Spleen (tissue), 11 donors: Measurements from ENCODE around the gene COL28A1. TPM values are rescaled to one million over a fixed set of nuclear protein-coding genes. Genes with fewer than 3 reads are reported as not detected.

Source experiments
- DNase-seq: peaks from one replicate; pipeline ENCODE4 v3.0.0-alpha.2; 2020
- H3K27ac ChIP-seq, 8 donors: fragments of 200-600 bp; sonication (generic) in 7 of 8; 1 replicate in 4 of 8; 2 replicates in 4 of 8; pipeline versions ENCODE4 v1.5.0 to v1.8.0; 2016 to 2021; ENCODE audit warnings: inconsistent platforms in 4 of 8, mild to moderate bottlenecking in 4 of 8, moderate library complexity in 1 of 8
- H3K27me3 ChIP-seq, 7 donors: fragments of 200-600 bp; sonication (generic) in 6 of 7; replicated peaks in 1 of 7; 1 replicate in 4 of 7; 2 replicates in 3 of 7; pipeline versions ENCODE4 v1.5.0 to v1.8.0; 2016 to 2021; ENCODE audit warnings: inconsistent platforms in 3 of 7, mild to moderate bottlenecking in 1 of 7
- H3K36me3 ChIP-seq, 6 donors: fragments of 200-600 bp; sonication (generic) in 5 of 6; 1 replicate in 4 of 6; 2 replicates in 2 of 6; pipeline versions ENCODE4 v1.5.0 to v1.8.0; 2016 to 2021; ENCODE audit warnings: inconsistent platforms in 2 of 6
- H3K4me1 ChIP-seq, 6 donors: fragments of 200-600 bp; sonication (generic) in 5 of 6; 1 replicate in 3 of 6; 2 replicates in 3 of 6; pipeline versions ENCODE4 v1.5.0 to v1.8.0; 2016 to 2021; ENCODE audit warnings: inconsistent platforms in 3 of 6
- H3K4me3 ChIP-seq, 8 donors: fragments of 200-600 bp; sonication (generic) in 7 of 8; 1 replicate in 4 of 8; 2 replicates in 4 of 8; pipeline versions ENCODE4 v1.5.0 to v1.8.0; 2016 to 2021; ENCODE audit warnings: inconsistent platforms in 4 of 8, mild to moderate bottlenecking in 4 of 8, moderate library complexity in 2 of 8
- H3K9me3 ChIP-seq, 8 donors: fragments of 200-600 bp; sonication (generic) in 7 of 8; 1 replicate in 4 of 8; 2 replicates in 4 of 8; pipeline versions ENCODE4 v1.5.0 to v1.8.0; 2016 to 2021; ENCODE audit warnings: inconsistent platforms in 4 of 8
- CTCF ChIP-seq, 11 experiments: fragments of 200-600 bp in 7 of 11; fragments of 450-650 bp in 4 of 11; sonication (generic) in 4 of 11; IDR thresholded peaks in 8 of 11; conservative IDR thresholded peaks in 3 of 11; 1 replicate in 7 of 11; 2 replicates in 4 of 11; pipeline versions ENCODE4 v1.4.0 to v1.8.0; 2016 to 2021; ENCODE audit warnings: antibody characterized with exemption in 11 of 11, inconsistent platforms in 4 of 11, mild to moderate bottlenecking in 1 of 11
- POLR2A ChIP-seq, 3 donors: fragments of 450-650 bp; IDR thresholded peaks; one replicate each; pipeline ENCODE4 v1.5.1; 2017; ENCODE audit warnings: antibody characterized with exemption in 3 of 3, mild to moderate bottlenecking in 1 of 3
- POLR2AphosphoS5 ChIP-seq, 3 donors: sonication (generic); formaldehyde crosslinking; IDR thresholded peaks; one replicate each; pipeline ENCODE4 v1.5.1; 2017; ENCODE audit warnings: antibody characterized with exemption in 3 of 3
- WGBS, 5 donors: extraction: QIAGEN DNeasy Blood & Tissue Kit in 3 of 5; methylation state at CpG; one replicate each; pipeline versions ENCODE4 v1.1.5 to v1.1.7; 2013 to 2018; 5-methylcytosine and 5-hydroxymethylcytosine counted together
- intact Hi-C: fragments of 100-400 bp; cut with DNase I; formaldehyde crosslinking; loops from one replicate; pipeline ENCODE4 v1.15.0; 2023; ENCODE audit warnings: low total_unique reads
- polyA plus RNA-seq, 3 donors: library from polyadenylated mRNA; stranded (reverse); fragments of 200-250 nt; gene quantifications; one replicate each; pipeline ENCODE4 v1.2.1, GENCODE V29; 2013
- total RNA-seq, 7 donors: library from RNA; depleted of rRNA in 3 of 7; stranded (reverse); fragments of >200 nt in 3 of 7; fragmentation: NEBNext Ultra II Directional in 4 of 7; extraction: Animal tissue kit (Norgen Biotek cat#: 25700) in 4 of 7; gene quantifications; one replicate each; pipeline versions ENCODE4 v1.1.0 to v1.2.1, GENCODE V29; 2016 to 2021
- donor health status: healthy with polysubstance abuse.
- donor health status: DM: no; HTN: no; CAD: no; lungs with moderate emphysema.
- donor health status: DM: no; HTN: no; CAD: no.
- donor health status: Bipolar disorder and iron deficiency.
- donor health status: healthy.
- donor health status: DM: no; HTN: no; CAD: no.
- donor health status: DM: yes; HTN: yes; CAD: no.

The COL28A1 gene
- total and polyA plus RNA-seq, 10 donors, result 0.08 to 1.6 (median 0.51) TPM

- no peak overlapping the region for H3K27ac ChIP-seq
- no peak for DNase-seq
- no peak overlapping the region for H3K4me3 ChIP-seq
- no peaks in the 10 kb centered on the region for H3K27me3 ChIP-seq
- peaks cover 0 to 21% (median 10%) of the 10 kb centered on the region in 8 donors for H3K9me3 ChIP-seq
- no peaks in the 10 kb centered on the region for H3K4me1 ChIP-seq
- TF ChIP-seq POLR2A (IDR thresholded peaks at IDR 0.05) (no peak), POLR2AphosphoS5 (IDR thresholded peaks at IDR 0.05) (no peak), CTCF (IDR thresholded peaks at IDR 0.05 in 8 of 11, conservative IDR thresholded peaks at IDR 0.05 in 3 of 11) (no peak)
- whole genome bisulfite sequencing, 5 donors, result 68 to 74% (median 70%) methylated on average over 8 of the region's 8 CpGs
- peaks cover 0 to 6% (median 0%) of the 10 kb centered on the region in 6 donors for H3K36me3 ChIP-seq
- intact Hi-C loops, result no loop called here
These were observed 19.2 kb upstream of the COL28A1 start for GRCh38 chr7:7554649-7555575.

- no peaks in the 10 kb centered on the region for H3K4me1 ChIP-seq
- H3K27me3 ChIP-seq, result no peaks in the 10 kb centered on the region
- peaks cover 0 to 13% (median 5%) of the 10 kb centered on the region in 8 donors for H3K9me3 ChIP-seq
- DNase-seq, result no peak
- no peak overlapping the region for H3K4me3 ChIP-seq
- H3K36me3 ChIP-seq, result peaks cover 0 to 6% (median 0%) of the 10 kb centered on the region in 6 donors
- intact Hi-C loops, result no loop called here
- WGBS, 5 donors, result 83 to 92% (median 88%) methylated on average over 5 of the region's 5 CpGs
- no peak overlapping the region for H3K27ac ChIP-seq
- no peak for TF ChIP-seq CTCF (IDR thresholded peaks at IDR 0.05 in 8 of 11, conservative IDR thresholded peaks at IDR 0.05 in 3 of 11)
- TF ChIP-seq POLR2A (IDR thresholded peaks at IDR 0.05), result no peak
- TF ChIP-seq POLR2AphosphoS5 (IDR thresholded peaks at IDR 0.05), result no peak
These were observed 18.4 kb upstream of the COL28A1 start for GRCh38 chr7:7554021-7554432.

GRCh38 chr7:7553386-7553785, 17.7 kb upstream of the COL28A1 start:
- WGBS, 5 donors, result 95 to 100% (median 98%) methylated on average over 1 of the region's 1 CpG
- no peak for DNase-seq
- intact Hi-C loops, result no loop called here

More at GRCh38 chr7:7553386-7553785, 17.7 kb upstream of the COL28A1 start:
- Histone ChIP-seq H3K36me3 (peaks cover 0 to 4% (median 0%) of the 10 kb centered on the region in 6 donors), H3K4me3 (no peak overlapping the region), H3K27ac (no peak overlapping the region), H3K9me3 (peaks cover 0 to 7% (median 2%) of the 10 kb centered on the region in 8 donors), H3K4me1 (no peaks in the 10 kb centered on the region), H3K27me3 (no peaks in the 10 kb centered on the region)
- TF ChIP-seq POLR2AphosphoS5 (IDR thresholded peaks at IDR 0.05) (no peak), POLR2A (IDR thresholded peaks at IDR 0.05) (no peak), CTCF (IDR thresholded peaks at IDR 0.05 in 8 of 11, conservative IDR thresholded peaks at IDR 0.05 in 3 of 11) (no peak)
